Trophoblast cell (in vitro differentiated cells and primary cell): Measurements from ENCODE around the gene HLA-DQB1.

Experiments
- DNase-seq, 2 donors: peaks; one replicate each; pipeline ENCODE4 v3.0.0-alpha.2; 2016
- H2AFZ ChIP-seq: 2 replicates; pipeline ENCODE4 v1.6.1; 2013; ENCODE audit warnings: low read length, moderate library complexity, mild to moderate bottlenecking; ENCODE audit not compliant: insufficient read depth, poor library complexity
- H2AK5ac ChIP-seq: 2 replicates; pipeline ENCODE4 v1.6.1; 2013; ENCODE audit warnings: mild to moderate bottlenecking, low read length
- H2BK120ac ChIP-seq: 2 replicates; pipeline ENCODE4 v1.6.1; 2013; ENCODE audit warnings: low read length, mild to moderate bottlenecking, moderate library complexity; ENCODE audit not compliant: insufficient read depth, poor library complexity
- H2BK12ac ChIP-seq: 2 replicates; pipeline ENCODE4 v1.6.1; 2013; ENCODE audit warnings: mild to moderate bottlenecking, low read length, moderate library complexity
- H2BK5ac ChIP-seq: 2 replicates; pipeline ENCODE4 v1.6.1; 2013; ENCODE audit warnings: low read length, low read depth, moderate library complexity, mild to moderate bottlenecking; ENCODE audit not compliant: poor library complexity
- H3K14ac ChIP-seq: 2 replicates; pipeline ENCODE4 v1.6.1; 2013; ENCODE audit warnings: mild to moderate bottlenecking, low read length
- H3K18ac ChIP-seq: 2 replicates; pipeline ENCODE4 v1.6.1; 2013; ENCODE audit warnings: mild to moderate bottlenecking, low read length
- H3K23ac ChIP-seq: 2 replicates; pipeline ENCODE4 v1.6.1; 2013; ENCODE audit warnings: low read length
- H3K27ac ChIP-seq: 2 replicates; pipeline ENCODE4 v1.5.1; 2013; ENCODE audit warnings: low read depth, mild to moderate bottlenecking, inconsistent platforms, low read length, moderate library complexity
- H3K27me3 ChIP-seq: 2 replicates; pipeline ENCODE4 v1.6.1; 2013; ENCODE audit warnings: inconsistent platforms, mild to moderate bottlenecking, low read length, moderate library complexity; ENCODE audit not compliant: insufficient read depth
- H3K36me3 ChIP-seq, 2 experiments: 1 replicate in 1 of 2; 2 replicates in 1 of 2; pipeline ENCODE4 v1.6.1; 2013; ENCODE audit warnings: low read length in 2 of 2, mild to moderate bottlenecking in 2 of 2, moderate library complexity in 1 of 2; ENCODE audit not compliant: insufficient read depth in 2 of 2, control insufficient read depth in 1 of 2
- H3K4ac ChIP-seq: 2 replicates; pipeline ENCODE4 v1.6.1; 2013; ENCODE audit warnings: low read depth, mild to moderate bottlenecking, low read length, moderate library complexity
- H3K4me1 ChIP-seq, 2 experiments: 1 replicate in 1 of 2; 2 replicates in 1 of 2; pipeline ENCODE4 v1.6.1; 2013; ENCODE audit warnings: low read length in 2 of 2, mild to moderate bottlenecking in 2 of 2, moderate library complexity in 1 of 2; ENCODE audit not compliant: insufficient read depth in 2 of 2, control insufficient read depth in 1 of 2
- H3K4me2 ChIP-seq: 2 replicates; pipeline ENCODE4 v1.6.1; 2013; ENCODE audit warnings: inconsistent platforms, mild to moderate bottlenecking, low read length, moderate library complexity
- H3K4me3 ChIP-seq: 2 replicates; pipeline ENCODE4 v1.5.1; 2013; ENCODE audit warnings: mild to moderate bottlenecking, low read depth, low read length, inconsistent platforms
- H3K79me1 ChIP-seq: one replicate; pipeline ENCODE4 v1.6.1; 2013; ENCODE audit warnings: low read length
- H3K79me2 ChIP-seq: 2 replicates; pipeline ENCODE4 v1.6.1; 2013; ENCODE audit warnings: low read length, mild to moderate bottlenecking; ENCODE audit not compliant: control insufficient read depth, insufficient read depth, poor library complexity
- H3K9ac ChIP-seq: 2 replicates; pipeline ENCODE4 v1.6.1; 2013; ENCODE audit warnings: mild to moderate bottlenecking, low read length
- H3K9me3 ChIP-seq: 2 replicates; pipeline ENCODE4 v1.6.1; 2013; ENCODE audit warnings: low read depth, mild to moderate bottlenecking, control low read depth, inconsistent platforms, low read length; ENCODE audit not compliant: insufficient read depth
- H4K12ac ChIP-seq: 2 replicates; pipeline ENCODE4 v1.6.1; 2013; ENCODE audit warnings: low read depth, mild to moderate bottlenecking, low read length, moderate library complexity
- H4K8ac ChIP-seq: 2 replicates; pipeline ENCODE4 v1.6.1; 2013; ENCODE audit warnings: low read depth, mild to moderate bottlenecking, low read length, moderate library complexity
- H4K91ac ChIP-seq: one replicate; pipeline ENCODE4 v1.6.1; 2013; ENCODE audit warnings: low read depth, mild to moderate bottlenecking, low read length, moderate library complexity
- WGBS: extraction: QIAGEN DNeasy Blood & Tissue Kit; methylation state at CpG from one replicate; pipeline ENCODE4 v1.1.7; 2013; ENCODE audit warnings: missing lambda C conversion rate; ENCODE audit not compliant: insufficient read length, insufficient coverage; ENCODE audit errors: extremely low coverage; 5-methylcytosine and 5-hydroxymethylcytosine counted together

The HLA-DQB1 gene

DNA sequence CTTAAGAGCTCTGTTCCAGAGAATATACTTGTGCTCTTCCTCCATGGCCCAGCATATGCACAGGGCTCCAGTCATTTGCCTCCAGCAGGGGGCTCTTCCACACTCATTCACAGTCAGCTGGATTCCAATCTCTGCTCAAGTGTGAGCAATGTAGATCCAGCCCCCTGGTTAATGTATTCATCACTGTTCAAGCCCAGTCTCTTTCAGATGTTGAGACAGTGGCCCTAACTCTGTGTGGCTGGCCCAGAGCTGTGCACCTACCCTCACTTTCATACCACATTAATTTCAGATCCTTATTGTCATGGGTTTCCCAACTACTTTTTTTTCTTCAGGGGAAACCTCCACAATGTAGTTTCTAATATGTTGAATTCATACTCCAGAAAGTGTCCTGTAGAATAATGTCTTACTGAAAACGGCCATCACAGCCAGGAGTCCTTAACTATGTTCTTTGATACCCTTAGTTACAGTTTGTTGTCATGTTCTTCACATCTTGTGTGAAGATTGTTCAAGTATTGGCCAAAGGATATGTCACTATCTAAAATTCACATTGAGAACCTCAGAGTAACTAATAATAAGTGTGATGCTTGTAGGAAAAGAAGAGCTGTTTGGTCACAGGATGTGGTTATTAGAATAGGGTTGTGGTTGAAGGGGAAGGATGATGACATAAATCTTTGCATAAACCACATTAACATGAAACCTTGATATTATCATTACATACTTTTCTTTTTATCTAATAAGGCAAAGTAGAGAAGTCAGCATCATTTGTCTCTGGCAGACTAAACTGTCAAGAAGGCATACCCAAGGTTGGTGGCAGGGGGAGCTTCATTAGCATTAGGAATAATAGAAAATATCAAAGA lies 43.7 kb downstream of the HLA-DQB1 start:
- no peak overlapping the region for H4K91ac ChIP-seq
- no peak overlapping the region for H2BK5ac ChIP-seq
- no CpG with 5 or more reads among the region's 1 CpG for WGBS
- no peak overlapping the region for H2BK120ac ChIP-seq
- H3K18ac ChIP-seq: no peak overlapping the region
- no peak overlapping the region for H3K4ac ChIP-seq
- no peaks in the 10 kb centered on the region for H3K79me2 ChIP-seq
- H2AFZ ChIP-seq: no peak overlapping the region
- H3K9ac ChIP-seq: no peak overlapping the region
- peak in 1 of 2 donors; percentile 49 for DNase-seq
- no peak overlapping the region for H2AK5ac ChIP-seq
- H4K12ac ChIP-seq: no peak overlapping the region
- H3K4me2 ChIP-seq: no peak overlapping the region
- H3K4me3 ChIP-seq: no peak overlapping the region
- H3K36me3 ChIP-seq: no peaks in the 10 kb centered on the region
- H3K9me3 ChIP-seq: no peaks in the 10 kb centered on the region
- no peak overlapping the region for H3K14ac ChIP-seq
- no peak overlapping the region for H2BK12ac ChIP-seq
- no peaks in the 10 kb centered on the region for H3K4me1 ChIP-seq
- H3K27me3 ChIP-seq: no peaks in the 10 kb centered on the region
- no peak overlapping the region for H3K27ac ChIP-seq
- no peak overlapping the region for H3K23ac ChIP-seq
- H4K8ac ChIP-seq: no peak overlapping the region
- no peaks in the 10 kb centered on the region for H3K79me1 ChIP-seq

DNA sequence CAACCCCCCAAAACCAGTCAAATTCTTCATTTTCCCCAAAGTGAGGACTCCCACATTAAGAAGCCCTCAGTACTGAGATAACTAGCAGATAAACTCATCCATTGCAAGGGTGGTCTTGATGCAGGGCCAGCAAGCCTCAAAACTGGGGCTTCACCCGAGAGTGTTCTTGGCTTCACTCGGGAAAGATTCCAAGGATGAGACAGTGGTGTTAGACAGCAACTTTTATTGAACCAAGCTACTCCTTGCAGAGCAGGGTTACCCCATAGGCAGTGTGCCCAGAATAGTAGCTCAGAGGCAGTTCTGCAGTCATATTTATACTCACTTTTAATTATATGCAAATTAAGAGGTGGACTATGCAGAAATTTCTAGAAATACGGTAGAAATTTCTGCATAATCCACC lies 45.1 kb downstream of the HLA-DQB1 start:
- Histone ChIP-seq H3K18ac (no peak overlapping the region), H3K9ac (no peak overlapping the region), H3K23ac (no peak overlapping the region), H3K79me1 (no peaks in the 10 kb centered on the region), H3K9me3 (no peaks in the 10 kb centered on the region), H3K14ac (no peak overlapping the region), H3K79me2 (no peaks in the 10 kb centered on the region), H3K4me1 (no peaks in the 10 kb centered on the region), H2BK5ac (no peak overlapping the region), H3K36me3 (no peaks in the 10 kb centered on the region), H3K4ac (no peak overlapping the region), H2BK12ac (no peak overlapping the region), H3K27ac (no peak overlapping the region), H4K8ac (no peak overlapping the region), H2AK5ac (no peak overlapping the region), H3K4me3 (no peak overlapping the region), H4K91ac (no peak overlapping the region), H2AFZ (no peak overlapping the region), H2BK120ac (no peak overlapping the region), H3K27me3 (no peaks in the 10 kb centered on the region), H3K4me2 (no peak overlapping the region), H4K12ac (no peak overlapping the region)
- no CpG with 5 or more reads among the region's 3 CpGs for WGBS
- no peak for DNase-seq

DNA sequence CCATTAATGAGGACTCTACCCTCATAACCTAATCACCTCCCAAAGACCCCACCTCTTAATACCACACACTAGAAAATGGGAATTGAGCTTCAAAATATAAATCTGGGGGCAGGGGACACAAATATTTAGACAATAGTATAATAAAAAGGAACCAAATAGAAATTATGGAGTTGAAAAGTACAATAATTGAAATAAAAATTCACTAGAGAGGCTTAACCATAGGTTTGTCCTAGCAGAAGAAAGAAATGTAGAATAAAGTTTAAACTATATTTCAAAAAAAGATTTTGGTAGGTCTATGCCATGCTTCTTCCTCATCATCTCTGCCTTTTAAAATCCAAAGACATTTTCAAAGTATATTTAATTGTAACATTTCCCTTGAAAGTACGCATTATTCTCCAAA lies 48.7 kb downstream of the HLA-DQB1 start:
- no peaks in the 10 kb centered on the region for H3K79me2 ChIP-seq
- no peak overlapping the region for H3K14ac ChIP-seq
- H3K4me2 ChIP-seq: no peak overlapping the region
- no CpG with 5 or more reads among the region's 1 CpG for WGBS
- no peak overlapping the region for H3K4me3 ChIP-seq
- H4K91ac ChIP-seq: no peak overlapping the region
- no peak overlapping the region for H2AK5ac ChIP-seq
- H2AFZ ChIP-seq: no peak overlapping the region
- H3K18ac ChIP-seq: no peak overlapping the region
- no peak overlapping the region for H2BK12ac ChIP-seq
- H3K4ac ChIP-seq: no peak overlapping the region
- no peak overlapping the region for H3K23ac ChIP-seq
- H4K8ac ChIP-seq: no peak overlapping the region
- H3K27ac ChIP-seq: no peak overlapping the region
- H4K12ac ChIP-seq: no peak overlapping the region
- H2BK5ac ChIP-seq: no peak overlapping the region
- H3K9ac ChIP-seq: no peak overlapping the region
- H3K27me3 ChIP-seq: no peaks in the 10 kb centered on the region
- no peaks in the 10 kb centered on the region for H3K79me1 ChIP-seq
- no peaks in the 10 kb centered on the region for H3K9me3 ChIP-seq
- no peak overlapping the region for H2BK120ac ChIP-seq
- H3K4me1 ChIP-seq: no peaks in the 10 kb centered on the region
- DNase-seq: no peak
- no peaks in the 10 kb centered on the region for H3K36me3 ChIP-seq

DNA sequence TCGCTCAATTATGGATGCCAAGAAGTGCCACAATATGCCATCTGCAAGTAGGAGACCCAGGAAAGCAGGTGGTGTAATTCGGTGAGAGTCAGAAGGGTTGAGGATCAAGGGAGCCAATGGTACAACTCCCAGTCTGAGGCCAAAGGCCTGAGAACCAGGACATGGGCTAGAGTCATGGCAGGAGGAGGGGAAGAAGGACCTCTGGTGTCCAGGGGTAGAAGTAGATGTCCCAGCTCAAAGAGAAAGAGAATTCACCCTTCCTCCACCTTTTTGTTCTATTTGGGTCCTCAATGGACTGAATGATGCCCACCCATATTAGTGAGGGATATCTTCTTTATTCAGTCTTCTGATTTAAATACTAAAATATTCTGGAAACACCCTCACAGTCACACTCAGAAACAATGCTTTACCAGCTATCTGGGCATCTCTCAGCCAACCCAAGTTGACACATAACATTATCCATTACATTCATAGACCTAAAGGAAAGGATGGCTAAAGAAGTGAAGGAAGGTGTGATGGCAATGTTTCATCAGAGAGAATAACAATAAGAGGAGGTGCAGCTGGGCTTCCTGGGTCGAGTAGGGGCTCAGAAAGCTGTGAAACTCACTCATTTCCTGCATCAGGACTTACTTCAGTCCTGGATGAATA lies 50.4 kb downstream of the HLA-DQB1 start:
- Histone ChIP-seq H2AFZ (no peak overlapping the region), H3K9me3 (no peaks in the 10 kb centered on the region), H3K9ac (no peak overlapping the region), H3K14ac (no peak overlapping the region), H3K4me3 (no peak overlapping the region), H3K79me2 (no peaks in the 10 kb centered on the region), H2BK120ac (no peak overlapping the region), H3K23ac (no peak overlapping the region), H2BK5ac (no peak overlapping the region), H4K12ac (no peak overlapping the region), H2BK12ac (no peak overlapping the region), H3K79me1 (no peaks in the 10 kb centered on the region), H3K27me3 (no peaks in the 10 kb centered on the region), H3K4me2 (no peak overlapping the region), H3K36me3 (no peaks in the 10 kb centered on the region), H3K27ac (no peak overlapping the region), H3K4me1 (no peaks in the 10 kb centered on the region), H3K18ac (no peak overlapping the region), H4K8ac (no peak overlapping the region), H3K4ac (no peak overlapping the region), H2AK5ac (no peak overlapping the region), H4K91ac (no peak overlapping the region)
- no CpG with 5 or more reads among the region's 3 CpGs for WGBS
- no peak for DNase-seq
